GM23338 (cell line): ENCODE results near the gene TLX3. TPM values are rescaled to one million over a fixed set of nuclear protein-coding genes. Genes with fewer than 3 reads are reported as not detected.
A peak's percentile ranks its signal among the peaks of the same experiment; 100 is the strongest.

Experiments
- ATAC-seq: fragments of 200-7000 bp; cut with Tn5 transposase; 3 replicates; pipeline ENCODE4 v1.9.1; 2020
- DNase-seq: peaks from one replicate; pipeline ENCODE4 v3.0.0-alpha.2; 2015; ENCODE audit warnings: low spot score
- H2AFZ ChIP-seq: fragments of 200-600 bp; sonication (generic); 2 replicates; pipeline ENCODE4 v1.8.0; 2016; ENCODE audit warnings: antibody characterized with exemption, mild to moderate bottlenecking, moderate library complexity
- H3F3A ChIP-seq: fragments of 200-600 bp; sonication (generic); replicated peaks from 2 replicates; pipeline ENCODE4 v1.8.0; 2017; ENCODE audit warnings: antibody characterized with exemption, mixed run types, low read depth
- H3K27ac ChIP-seq: fragments of 200-600 bp; sonication (generic); 2 replicates; pipeline ENCODE4 v1.6.1; 2016; ENCODE audit warnings: low read depth
- H3K27me3 ChIP-seq: fragments of 200-600 bp; sonication (generic); 2 replicates; pipeline ENCODE4 v1.8.0; 2016; ENCODE audit warnings: mild to moderate bottlenecking, mixed run types, moderate library complexity; ENCODE audit not compliant: insufficient read depth
- H3K36me3 ChIP-seq: fragments of 200-600 bp; sonication (generic); 2 replicates; pipeline ENCODE4 v1.8.0; 2016; ENCODE audit warnings: mild to moderate bottlenecking; ENCODE audit not compliant: insufficient read depth
- H3K4me1 ChIP-seq: fragments of 200-600 bp; sonication (generic); 2 replicates; pipeline ENCODE4 v1.8.0; 2016; ENCODE audit warnings: mild to moderate bottlenecking, moderate library complexity; ENCODE audit not compliant: insufficient read depth
- H3K4me2 ChIP-seq: fragments of 200-600 bp; sonication (generic); 2 replicates; pipeline ENCODE4 v1.7.1; 2017; ENCODE audit warnings: mixed run types
- H3K4me3 ChIP-seq: fragments of 200-600 bp; sonication (generic); 2 replicates; pipeline ENCODE4 v1.6.1; 2016; ENCODE audit warnings: mixed run types
- H3K79me2 ChIP-seq: fragments of 200-600 bp; sonication (generic); replicated peaks from 2 replicates; pipeline ENCODE4 v1.8.0; 2017; ENCODE audit warnings: mild to moderate bottlenecking; ENCODE audit not compliant: insufficient read depth
- H3K9me2 ChIP-seq: fragments of 200-600 bp; sonication (generic); 2 replicates; pipeline ENCODE4 v1.8.0; 2017; ENCODE audit not compliant: insufficient read depth
- H4K20me1 ChIP-seq: fragments of 200-600 bp; sonication (generic); replicated peaks from 2 replicates; pipeline ENCODE4 v1.8.0; 2017; ENCODE audit warnings: mild to moderate bottlenecking; ENCODE audit not compliant: insufficient read depth
- H3K27ac Mint-ChIP-seq: 2 replicates; pipeline ENCODE4 v1.8.0; 2020; ENCODE audit warnings: inconsistent platforms, mild to moderate bottlenecking, moderate library complexity, mixed read lengths
- H3K27me3 Mint-ChIP-seq: 3 replicates; pipeline ENCODE4 v1.8.0; 2022; ENCODE audit warnings: low read depth, mild to moderate bottlenecking, moderate library complexity, mixed read lengths, inconsistent platforms; ENCODE audit not compliant: insufficient read depth, poor library complexity
- H3K36me3 Mint-ChIP-seq: 3 replicates; pipeline ENCODE4 v1.8.0; 2021; ENCODE audit warnings: low read depth, mild to moderate bottlenecking, inconsistent platforms, moderate library complexity, mixed read lengths
- H3K4me1 Mint-ChIP-seq: 3 replicates; pipeline ENCODE4 v1.8.0; 2020; ENCODE audit warnings: mild to moderate bottlenecking, inconsistent platforms, mixed read lengths
- H3K4me3 Mint-ChIP-seq: 3 replicates; pipeline ENCODE4 v1.8.0; 2021; ENCODE audit warnings: moderate library complexity, mild to moderate bottlenecking, inconsistent platforms, mixed read lengths
- H3K9me3 Mint-ChIP-seq: 3 replicates; pipeline ENCODE4 v1.8.0; 2020; ENCODE audit warnings: moderate library complexity, mild to moderate bottlenecking, inconsistent platforms, mixed read lengths
- EZH2 ChIP-seq: fragments of 200-600 bp; sonication (generic); IDR thresholded peaks from one replicate; pipeline ENCODE4 v1.8.0; 2017; ENCODE audit warnings: antibody characterized with exemption, mild to moderate bottlenecking, low read depth; ENCODE audit not compliant: unreplicated experiment
- EZH2phosphoT487 ChIP-seq: fragments of 200-600 bp; sonication (generic); IDR thresholded peaks from one replicate; pipeline ENCODE4 v1.8.1; 2018; ENCODE audit warnings: antibody characterized with exemption; ENCODE audit not compliant: unreplicated experiment
- POLR2AphosphoS5 ChIP-seq: IDR thresholded peaks from 2 replicates; pipeline ENCODE4 v1.6.1; 2016; ENCODE audit warnings: antibody characterized with exemption, low read depth
- REST ChIP-seq: IDR thresholded peaks from one replicate; pipeline ENCODE4 v1.6.1; 2018; ENCODE audit warnings: antibody characterized with exemption; ENCODE audit not compliant: unreplicated experiment
- ZNF114 ChIP-seq: fragments of 250-450 bp; sonication (Bioruptor Pico); IDR thresholded peaks from 2 replicates; pipeline ENCODE4 v1.5.0; 2020; ENCODE audit warnings: mild to moderate bottlenecking, moderate library complexity
- ZNF331 ChIP-seq: fragments of 250-450 bp; sonication (Bioruptor Pico); IDR thresholded peaks from 2 replicates; pipeline ENCODE4 v1.5.0; 2020; ENCODE audit warnings: low read depth, mild to moderate bottlenecking, moderate library complexity
- polyA plus RNA-seq: library from polyadenylated mRNA; unstranded; fragments of >200 nt; fragmentation: Nextera tagmentation; extraction: Ambion mirVana; gene quantifications from 2 replicates; pipeline ENCODE4 v1.2.1, GENCODE V29; 2016
- total RNA-seq: library from RNA; depleted of rRNA; stranded (reverse); fragments of >200 nt; shearing (Covaris generic); gene quantifications from 2 replicates; pipeline ENCODE4 v1.2.3, GENCODE V29; 2014

Gene TLX3
- total and polyA plus RNA-seq, 2 experiments from 2014 or later, result 0.83 TPM; not detected in 1

GRCh38 chr5:171314728-171315385, 5.8 kb downstream of the TLX3 start:
- ATAC-seq, result peak; percentile 1
- peaks cover 98% of the 10 kb centered on the region for H3K27me3 Mint-ChIP-seq
- peak overlapping the region; percentile 66 for H3K4me2 ChIP-seq
- H3F3A ChIP-seq, result peaks cover 19% of the 10 kb centered on the region; the same call in 1 of the 2 replicates
- TF ChIP-seq EZH2, result peak; percentile 53
- TF ChIP-seq ZNF331 (CRISPR knock-in tag), result no peak
- H3K79me2 ChIP-seq, result no peaks in the 10 kb centered on the region
- H3K27ac Mint-ChIP-seq, result no peak overlapping the region
- DNase-seq, result peak; percentile 54
- no peak overlapping the region for H2AFZ ChIP-seq
- H3K4me1 ChIP-seq, result peaks cover 50% of the 10 kb centered on the region
- peak overlapping the region; percentile 36; the same call in 1 of the 3 replicates for H3K4me3 Mint-ChIP-seq
- peaks cover 14% of the 10 kb centered on the region for H4K20me1 ChIP-seq
- H3K4me3 ChIP-seq, result peak overlapping the region; percentile 39
- H3K9me3 Mint-ChIP-seq, result peaks cover 14% of the 10 kb centered on the region; the same call in 2 of the 3 replicates
- H3K9me2 ChIP-seq, result no peaks in the 10 kb centered on the region
- H3K4me1 Mint-ChIP-seq, result peaks cover 45% of the 10 kb centered on the region
- no peak overlapping the region for H3K27ac ChIP-seq
- no peaks in the 10 kb centered on the region for H3K36me3 ChIP-seq
- H3K36me3 Mint-ChIP-seq, result no peaks in the 10 kb centered on the region; the same call in 2 of the 3 replicates
- H3K27me3 ChIP-seq, result peaks cover 100% of the 10 kb centered on the region

GRCh38 chr5:171315386-171315891, 6.4 kb downstream of the TLX3 start:
- H3K4me2 ChIP-seq, result peak overlapping the region; percentile 66; the same call in 1 of the 2 replicates

More at GRCh38 chr5:171315386-171315891, 6.4 kb downstream of the TLX3 start:
- H3K36me3 ChIP-seq, result no peaks in the 10 kb centered on the region
- peak; percentile 1; the same call in 2 of the 3 replicates for ATAC-seq
- Mint-ChIP-seq H3K27me3 (peaks cover 98% of the 10 kb centered on the region), H3K4me3 (no peak overlapping the region), H3K4me1 (peaks cover 45% of the 10 kb centered on the region), H3K36me3 (no peaks in the 10 kb centered on the region; the same call in 2 of the 3 replicates), H3K9me3 (peaks cover 14% of the 10 kb centered on the region; the same call in 2 of the 3 replicates), H3K27ac (no peak overlapping the region)
- H3K9me2 ChIP-seq, result no peaks in the 10 kb centered on the region
- peaks cover 19% of the 10 kb centered on the region; the same call in 1 of the 2 replicates for H3F3A ChIP-seq
- no peaks in the 10 kb centered on the region for H3K79me2 ChIP-seq
- peak; percentile 68 for TF ChIP-seq EZH2
- TF ChIP-seq POLR2AphosphoS5, result no peak
- TF ChIP-seq ZNF114 (CRISPR knock-in tag), result no peak
- TF ChIP-seq EZH2phosphoT487, result peak; percentile 71
- TF ChIP-seq REST, result no peak
- TF ChIP-seq ZNF331 (CRISPR knock-in tag), result no peak
- DNase-seq, result peak; percentile 59
- no peak overlapping the region for H2AFZ ChIP-seq
- H3K27me3 ChIP-seq, result peaks cover 100% of the 10 kb centered on the region
- H4K20me1 ChIP-seq, result peaks cover 14% of the 10 kb centered on the region
- peaks cover 56% of the 10 kb centered on the region for H3K4me1 ChIP-seq
- H3K4me3 ChIP-seq, result peak overlapping the region; percentile 39
- H3K27ac ChIP-seq, result no peak overlapping the region
